Measurements from ENCODE around the gene SPATA19.

Gene SPATA19

GRCh38 chr11:133818302-133818701 is 27.0 kb downstream of the SPATA19 start:
- no peak for DNase-seq (ENCODE audit: low read depth)

- no peak for DNase-seq (ENCODE audit: low read depth)
Observed at GRCh38 chr11:133817449-133817848, 27.9 kb downstream of the SPATA19 start.

GRCh38 chr11:133816146-133816870 is 29.0 kb downstream of the SPATA19 start:
- DNase-seq (ENCODE audit: low read depth): no peak

GRCh38 chr11:133815636-133816035 is 29.7 kb downstream of the SPATA19 start:
- DNase-seq (ENCODE audit: low read depth): no peak

- DNase-seq (ENCODE audit: low read depth): no peak
Observed at GRCh38 chr11:133814588-133815100, 30.7 kb downstream of the SPATA19 start.

GRCh38 chr11:133811850-133812685 is 33.2 kb downstream of the SPATA19 start:
- no peak for DNase-seq (ENCODE audit: low read depth)

- no peak for DNase-seq (ENCODE audit: low read depth)
Observed at GRCh38 chr11:133810766-133811165, 34.5 kb downstream of the SPATA19 start.

- no peak for DNase-seq (ENCODE audit: low read depth)
Observed at GRCh38 chr11:133809569-133810491, 35.5 kb downstream of the SPATA19 start.

- no peak for DNase-seq (ENCODE audit: low read depth)
Observed at GRCh38 chr11:133808393-133809140, 36.7 kb downstream of the SPATA19 start.

- no peak for DNase-seq (ENCODE audit: low read depth)
Observed at GRCh38 chr11:133803026-133803425, 42.3 kb downstream of the SPATA19 start.

- DNase-seq (ENCODE audit: low read depth): no peak
Observed at GRCh38 chr11:133801356-133801755, 44.0 kb downstream of the SPATA19 start.

- no peak for DNase-seq (ENCODE audit: low read depth)
Observed at GRCh38 chr11:133800666-133801065, 44.6 kb downstream of the SPATA19 start.

- DNase-seq (ENCODE audit: low read depth): no peak
Observed at GRCh38 chr11:133797554-133797953, 47.8 kb downstream of the SPATA19 start.

GRCh38 chr11:133796043-133796795 is 49.1 kb downstream of the SPATA19 start:
- DNase-seq (ENCODE audit: low read depth): no peak

GRCh38 chr11:133795088-133795487 is 50.2 kb downstream of the SPATA19 start:
- DNase-seq (ENCODE audit: low read depth): no peak

- no peak for DNase-seq (ENCODE audit: low read depth)
Observed at GRCh38 chr11:133794205-133794604, 51.1 kb downstream of the SPATA19 start.

GRCh38 chr11:133793271-133794035 is 51.9 kb downstream of the SPATA19 start:
- no peak for DNase-seq (ENCODE audit: low read depth)

- no peak for DNase-seq (ENCODE audit: low read depth)
Observed at GRCh38 chr11:133790995-133791394, 54.3 kb downstream of the SPATA19 start.
